Dermis microvascular lymphatic vessel endothelial cell (primary cell): ENCODE data around the gene ZNF23. TPM values are rescaled to one million over a fixed set of nuclear protein-coding genes. Genes with fewer than 3 reads are reported as not detected.

Experiments
- total RNA-seq: library from RNA; depleted of rRNA; stranded (reverse); fragments of >200 nt; gene quantifications from 2 replicates; pipeline ENCODE4 v1.2.1, GENCODE V29; 2014

Gene ZNF23
- total RNA-seq, 1 donor from 2014 or later = 2.4 TPM

Other genes starting within 250 kb of the ZNF23 start
- gene HYDIN, start 231.5 kb downstream of the ZNF23 start, total RNA-seq = not detected in 2 replicates
- gene CMTR2, start 172.8 kb downstream of the ZNF23 start, total RNA-seq = 29.1 and 29.3 TPM in 2 replicates
- not detected in 2 replicates for gene CALB2, start 103.5 kb downstream of the ZNF23 start, total RNA-seq
- not detected in 2 replicates for gene TLE7, start 20.2 kb downstream of the ZNF23 start, total RNA-seq
- gene ZNF19, start 27.1 kb upstream of the ZNF23 start, total RNA-seq = 1.3 TPM in 2 replicates
- gene CHST4, start 64.2 kb upstream of the ZNF23 start, total RNA-seq = not detected in 2 replicates
- gene TAT, start 114.8 kb upstream of the ZNF23 start, total RNA-seq = not detected in 2 replicates
- 0.39 and 0.51 TPM in 2 replicates for gene MARVELD3, start 163.9 kb upstream of the ZNF23 start, total RNA-seq